AG08395 (cell line): ENCODE data around the gene IGSF21.
A peak's percentile ranks its signal among the peaks of the same experiment; 100 is the strongest.

ENCODE experiments used
- DNase-seq: peaks from one replicate; pipeline ENCODE4 v3.0.0; 2012; ENCODE audit warnings: mixed read lengths, low spot score

The IGSF21 gene

DNA sequence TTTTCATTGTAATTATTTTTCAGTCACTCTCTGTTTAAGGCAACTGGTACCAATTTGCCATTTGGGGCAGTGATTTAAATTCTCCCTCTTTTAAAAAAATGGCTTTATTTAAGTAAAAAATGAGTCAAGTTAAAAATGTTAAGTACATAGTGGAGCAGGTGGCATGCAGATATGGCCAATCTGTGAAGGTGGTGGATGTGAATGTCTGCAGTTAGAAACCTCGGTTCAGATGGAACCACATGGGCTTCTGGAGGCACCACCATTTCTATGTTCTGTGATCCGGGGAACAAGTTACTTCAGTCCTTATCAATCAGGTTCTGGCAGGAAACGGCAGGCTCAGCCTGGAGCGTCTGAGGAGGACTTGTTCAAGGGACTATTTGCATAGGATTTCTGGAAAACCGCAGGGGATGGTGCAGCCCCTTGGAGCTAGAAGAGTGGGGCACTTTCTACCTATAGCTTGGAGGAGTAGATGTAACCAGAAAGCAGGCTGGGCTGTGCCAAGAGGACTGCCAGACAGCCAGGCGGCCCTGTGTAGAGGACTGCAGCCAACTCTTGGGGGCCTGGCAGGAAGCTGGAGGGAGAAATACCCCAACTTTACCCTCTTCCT, 12.3 kb downstream of the IGSF21 start:
- DNase-seq = no peak

GRCh38 chr1:18120638-18121037, 13.0 kb downstream of the IGSF21 start:
- no peak for DNase-seq

DNA sequence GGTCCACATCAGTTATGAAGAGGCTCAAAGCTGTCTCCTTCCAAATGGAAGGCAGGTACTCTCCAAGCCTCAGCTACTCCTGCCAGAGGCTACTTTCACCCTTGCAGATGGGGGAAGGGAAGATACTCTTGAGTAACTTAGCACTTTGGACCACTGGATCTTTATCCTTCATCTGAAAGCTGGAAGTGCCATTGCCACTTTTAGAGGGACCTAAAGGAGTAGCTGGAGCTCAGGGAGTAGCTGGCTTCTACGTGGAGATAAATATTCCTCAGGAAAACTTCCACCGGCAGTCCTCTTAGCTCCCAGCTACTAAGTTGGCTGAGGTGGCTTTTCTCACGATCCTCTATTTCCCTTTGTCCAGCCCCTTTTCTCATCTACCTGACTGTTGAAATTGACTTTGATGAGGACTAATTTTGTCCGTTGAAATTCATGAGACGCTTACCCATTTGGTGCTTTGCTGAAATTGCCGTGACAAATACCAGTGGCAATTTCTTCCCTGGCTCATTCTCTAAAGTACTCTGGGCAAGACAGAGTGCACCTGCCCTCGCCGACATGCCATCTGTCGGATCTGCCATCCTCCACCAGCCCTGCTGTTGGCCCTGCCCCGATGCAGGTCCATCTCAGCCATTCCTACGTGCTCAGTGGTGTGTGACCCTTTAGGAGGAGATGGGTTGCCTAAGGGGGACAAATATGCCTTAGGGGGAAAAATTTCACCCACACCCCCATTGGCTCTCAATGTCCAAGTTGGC, 13.6 kb downstream of the IGSF21 start:
- no peak for DNase-seq

GRCh38 chr1:18123467-18123992, 15.9 kb downstream of the IGSF21 start:
- DNase-seq = no peak

DNA sequence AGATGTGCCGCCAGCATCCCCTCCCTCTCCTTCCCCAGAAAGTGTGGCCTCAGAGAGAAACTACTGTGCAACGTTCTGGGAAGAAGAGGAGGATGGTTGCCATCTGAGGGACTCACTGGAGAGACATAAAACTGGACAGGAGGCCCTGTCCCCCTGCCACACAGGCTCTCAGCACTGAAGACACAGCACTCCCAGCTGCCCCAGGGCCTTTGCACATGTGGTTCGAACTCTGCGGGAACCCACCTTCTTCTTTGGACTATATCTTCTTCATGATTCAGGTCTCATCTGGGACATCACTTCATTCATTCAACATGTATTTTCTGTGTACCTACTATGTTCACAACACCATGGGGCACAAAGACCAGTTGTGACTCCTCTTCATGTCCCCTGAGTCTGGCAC, 17.4 kb downstream of the IGSF21 start:
- DNase-seq = no peak

GRCh38 chr1:18126616-18127015, 19.0 kb downstream of the IGSF21 start:
- no peak for DNase-seq

GRCh38 chr1:18128298-18128697, 20.7 kb downstream of the IGSF21 start:
- DNase-seq = no peak

- DNase-seq = no peak
Measured at GRCh38 chr1:18130356-18130755, 22.8 kb downstream of the IGSF21 start.

DNA sequence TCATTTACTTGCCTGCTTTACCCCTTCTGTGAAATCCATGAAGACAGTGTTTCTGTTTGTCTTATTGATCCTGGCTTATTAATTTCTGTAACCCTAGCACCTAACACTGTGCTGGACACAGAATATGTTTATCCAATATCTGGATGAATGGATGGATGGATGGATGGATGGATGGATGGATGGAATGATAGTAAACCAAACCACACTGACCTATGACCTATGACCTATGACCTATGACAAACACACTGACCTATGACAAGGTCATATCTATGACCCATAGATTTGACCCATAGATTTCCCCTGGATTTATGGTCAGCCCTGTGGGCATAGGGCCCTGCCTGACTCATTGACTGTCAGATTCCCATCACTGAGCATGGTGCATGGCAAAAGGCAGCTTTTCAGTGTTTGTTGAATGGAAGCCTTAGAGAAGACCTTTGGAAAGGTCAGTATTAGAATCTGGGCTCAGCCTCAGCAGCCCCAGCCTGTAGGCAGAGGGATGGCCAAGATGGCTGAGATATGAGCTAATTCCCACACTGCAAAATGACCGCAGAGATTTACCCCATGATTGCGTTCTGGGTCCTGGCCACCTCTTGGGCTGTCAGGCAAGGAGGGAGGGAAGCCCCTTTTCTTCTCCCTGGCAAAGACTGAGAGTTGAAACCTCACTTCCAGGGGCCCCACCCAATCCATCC, 24.6 kb downstream of the IGSF21 start:
- DNase-seq = no peak

DNA sequence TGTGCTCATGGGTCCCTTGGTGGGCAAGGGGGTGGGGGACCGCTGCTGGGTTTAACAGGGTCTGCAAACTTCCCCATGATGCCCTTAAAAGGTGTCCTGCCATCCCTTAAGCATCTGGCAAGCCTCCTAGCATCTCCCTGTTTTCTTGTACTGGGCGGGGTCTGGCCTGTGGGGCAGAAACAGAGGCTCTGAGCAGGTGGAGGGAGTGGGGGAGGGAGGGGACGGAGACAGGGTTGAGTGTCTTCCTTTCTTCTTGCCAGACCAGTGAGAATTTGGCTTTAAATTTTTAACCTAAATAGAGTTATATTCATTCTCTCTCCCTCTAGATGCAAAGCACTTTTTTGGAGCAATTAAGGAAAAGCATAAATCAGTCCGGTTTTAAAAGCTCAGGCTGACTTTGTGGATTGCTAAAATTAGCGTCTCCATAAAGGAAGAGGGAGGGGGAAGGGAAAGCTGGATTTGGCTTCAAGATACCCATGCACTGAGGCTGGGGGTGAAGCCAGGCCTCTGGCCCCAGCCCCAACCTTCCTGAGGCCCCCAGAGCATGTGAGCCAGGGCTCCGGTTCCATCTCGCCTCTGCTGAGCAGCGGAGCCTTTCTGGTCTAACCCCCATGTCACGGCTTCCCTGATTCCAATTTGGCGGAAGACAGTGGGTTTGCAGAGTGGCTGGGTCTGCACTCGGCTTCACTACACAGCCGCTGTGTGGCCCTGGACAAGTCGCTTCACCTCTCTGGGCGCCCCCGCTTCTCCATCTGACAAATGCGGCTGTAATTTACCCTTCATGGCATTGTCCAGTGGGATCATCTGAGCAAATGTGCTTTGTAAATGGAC, 25.3 kb downstream of the IGSF21 start:
- no peak for DNase-seq

GRCh38 chr1:18134324-18135046, 26.9 kb downstream of the IGSF21 start:
- DNase-seq = no peak

- DNase-seq = no peak
Measured at GRCh38 chr1:18137759-18138345, 30.3 kb downstream of the IGSF21 start.

- no peak for DNase-seq
Measured at GRCh38 chr1:18139198-18139981, 31.8 kb downstream of the IGSF21 start.

GRCh38 chr1:18140411-18140810, 32.8 kb downstream of the IGSF21 start:
- DNase-seq = no peak

DNA sequence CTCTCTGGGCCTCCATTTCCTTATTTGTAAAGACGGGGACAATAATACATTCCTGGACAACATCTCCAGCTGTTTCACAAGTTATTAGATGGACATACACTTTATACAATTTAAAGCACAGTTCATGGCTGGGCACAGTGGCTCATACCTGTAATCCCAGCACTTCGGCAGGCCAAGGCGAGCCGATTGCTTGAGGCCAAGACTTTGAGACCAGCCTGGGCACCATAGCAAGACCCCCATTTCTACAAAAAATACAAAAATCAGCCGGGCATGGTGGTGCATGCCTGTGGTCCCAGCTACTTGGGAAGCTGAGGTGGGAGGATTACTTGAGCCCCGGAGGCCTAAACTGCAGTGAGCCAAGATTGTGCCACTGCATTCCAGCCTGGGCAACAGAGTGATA, 34.1 kb downstream of the IGSF21 start:
- no peak for DNase-seq

- no peak for DNase-seq
Measured at GRCh38 chr1:18142471-18142870, 34.9 kb downstream of the IGSF21 start.

GRCh38 chr1:18142969-18143368, 35.4 kb downstream of the IGSF21 start:
- no peak for DNase-seq

GRCh38 chr1:18144062-18144461, 36.5 kb downstream of the IGSF21 start:
- DNase-seq = no peak

GRCh38 chr1:18144916-18145647, 37.5 kb downstream of the IGSF21 start:
- DNase-seq = peak; percentile 63
